Thyroid gland (tissue), 4 donors: ENCODE results near the gene SHISA2.

ENCODE experiments used
- CTCF ChIP-seq, 6 experiments: fragments of 200-600 bp in 3 of 6; fragments of 450-650 bp in 3 of 6; sonication (generic) in 3 of 6; IDR thresholded peaks; one replicate each; pipeline ENCODE4 v1.5.1; 2016 to 2019; ENCODE audit warnings: antibody characterized with exemption in 6 of 6, mild to moderate bottlenecking in 2 of 6, inconsistent platforms in 1 of 6, moderate library complexity in 1 of 6
- POLR2A ChIP-seq, 2 donors: fragments of 450-650 bp; IDR thresholded peaks; one replicate each; pipeline ENCODE4 v1.6.1; 2017; ENCODE audit warnings: antibody characterized with exemption in 2 of 2, mild to moderate bottlenecking in 2 of 2, moderate library complexity in 1 of 2

DNA sequence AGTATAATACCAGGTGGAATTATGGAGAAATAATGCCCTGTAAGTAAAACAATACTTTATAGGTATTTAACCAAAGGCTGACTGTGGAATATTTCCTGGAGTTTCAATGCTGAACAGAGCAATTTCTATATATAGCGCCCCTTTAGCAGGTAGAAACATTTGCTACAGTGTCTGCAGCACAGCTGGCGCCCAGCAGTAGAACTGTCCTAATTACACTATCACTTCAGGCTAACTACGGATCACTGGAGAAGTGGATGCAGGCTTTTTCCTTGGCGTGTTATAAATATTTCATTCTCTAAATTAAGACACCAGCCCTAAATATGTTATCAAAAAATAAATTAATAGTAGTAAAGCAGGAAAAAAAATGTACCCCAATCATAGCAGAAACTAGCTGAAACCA, 3.1 kb downstream of the SHISA2 start:
- TF ChIP-seq CTCF (IDR thresholded peaks at IDR 0.05) (no peak), POLR2A (IDR thresholded peaks at IDR 0.05) (no peak)
